Measurements from ENCODE around the gene IRF2BP2.

DNA sequence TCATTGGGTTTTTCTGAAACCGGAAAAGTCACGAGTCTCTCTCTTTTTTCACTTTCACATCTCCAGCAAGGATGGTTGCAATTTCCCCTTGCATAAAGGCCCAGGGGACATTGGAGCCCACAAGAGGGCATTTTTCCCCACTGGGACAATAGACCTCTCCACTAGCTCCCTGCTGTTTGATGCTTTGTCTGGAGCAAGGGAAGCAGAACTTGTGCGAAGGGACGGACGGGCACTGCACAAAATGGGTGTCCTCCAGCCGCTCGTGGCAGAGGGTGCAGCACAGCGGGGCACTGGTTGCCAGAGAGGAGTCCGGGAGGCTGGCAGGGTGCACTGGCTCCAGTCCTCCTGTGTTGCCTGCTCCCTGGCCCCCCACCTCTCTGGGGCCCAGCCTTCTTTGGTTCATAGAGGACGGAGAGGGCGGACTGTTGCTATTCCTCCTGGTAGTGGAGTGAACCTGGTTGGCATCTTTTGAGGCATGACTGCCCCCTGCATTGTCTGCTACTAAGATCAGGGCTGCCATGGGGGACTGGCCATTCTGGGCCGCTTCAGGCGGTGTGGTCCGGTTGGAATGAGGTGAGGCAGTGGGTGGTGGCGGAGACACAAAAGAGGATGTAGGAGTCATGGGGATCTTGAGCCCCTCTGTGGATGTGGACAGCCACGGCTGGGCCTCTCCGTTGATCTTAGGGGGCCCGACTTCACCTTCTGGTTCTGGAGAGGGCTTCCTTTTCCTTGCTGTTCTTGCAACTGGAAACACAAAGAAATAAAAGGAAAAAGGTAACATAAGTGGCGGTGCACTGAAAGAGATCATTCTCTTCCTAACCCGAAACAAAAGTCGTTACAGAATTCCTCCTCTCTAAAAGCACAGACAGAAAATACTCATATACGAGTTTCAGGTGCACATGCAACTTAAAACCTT, 2.6 kb downstream of the IRF2BP2 start:
- TF ChIP-seq CTCF (IDR thresholded peaks at IDR 0.05) (peak in 5 of 12 donors; percentile 7 to 38 (median 15)), POLR2A (IDR thresholded peaks at IDR 0.05) (no peak)
